Measurements from ENCODE around the gene HEXIM2.

- TF ChIP-seq CTCF (IDR thresholded peaks at IDR 0.05) = no peak
- TF ChIP-seq POLR2A (IDR thresholded peaks at IDR 0.05) = no peak
Measured at GRCh38 chr17:45172541-45173286, 11.0 kb downstream of the HEXIM2 start.

Measured in stomach (tissue), 4 donors.